Natural killer cell (primary cell): ENCODE measurements around the gene UNC50. TPM values are rescaled to one million over a fixed set of nuclear protein-coding genes. Genes with fewer than 3 reads are reported as not detected.

Experiments used
- ATAC-seq, 3 donors: fragments of 150-1000 bp in 2 of 3; fragments of 200-7000 bp in 1 of 3; cut with Tn5 transposase; 1 replicate in 1 of 3; 2 replicates in 2 of 3; pipeline ENCODE4 v1.10.0; 2021; ENCODE audit warnings: mild to moderate bottlenecking in 2 of 3, moderate library complexity in 2 of 3
- DNase-seq, 2 donors: peaks; one replicate each; pipeline versions ENCODE4 v3.0.0 to v3.0.0-alpha.2; 2013 to 2021; ENCODE audit warnings: mixed read lengths in 1 of 2
- H3K27ac ChIP-seq: one replicate; pipeline ENCODE4 v1.5.1; 2013; ENCODE audit warnings: mild to moderate bottlenecking, low read length
- H3K27me3 ChIP-seq: one replicate; pipeline ENCODE4 v1.6.1; 2013; ENCODE audit warnings: low read length; ENCODE audit not compliant: control insufficient read depth, insufficient read depth
- H3K36me3 ChIP-seq: one replicate; pipeline ENCODE4 v1.6.1; 2013; ENCODE audit warnings: low read length; ENCODE audit not compliant: control insufficient read depth, insufficient read depth
- H3K4me1 ChIP-seq: one replicate; pipeline ENCODE4 v1.6.1; 2013; ENCODE audit warnings: low read length; ENCODE audit not compliant: control insufficient read depth, insufficient read depth
- H3K4me3 ChIP-seq: one replicate; pipeline ENCODE4 v1.5.1; 2013; ENCODE audit warnings: low read length
- H3K9me3 ChIP-seq: one replicate; pipeline ENCODE4 v1.6.1; 2013; ENCODE audit warnings: low read length; ENCODE audit not compliant: control insufficient read depth, insufficient read depth
- H3K27ac Mint-ChIP-seq, 2 donors: one replicate each; pipeline ENCODE4 v1.8.0; 2022; ENCODE audit warnings: mild to moderate bottlenecking in 2 of 2, mixed read lengths in 2 of 2, moderate library complexity in 1 of 2
- H3K27me3 Mint-ChIP-seq, 2 donors: one replicate each; pipeline ENCODE4 v1.8.0; 2022; ENCODE audit warnings: low read depth in 2 of 2, mixed read lengths in 2 of 2
- H3K36me3 Mint-ChIP-seq: one replicate; pipeline ENCODE4 v1.8.0; 2022; ENCODE audit warnings: mixed read lengths
- H3K4me1 Mint-ChIP-seq, 2 donors: one replicate each; pipeline ENCODE4 v1.8.0; 2022; ENCODE audit warnings: mixed read lengths in 2 of 2
- H3K4me3 Mint-ChIP-seq: one replicate; pipeline ENCODE4 v1.8.0; 2022; ENCODE audit warnings: mild to moderate bottlenecking, moderate library complexity, mixed read lengths
- H3K9me3 Mint-ChIP-seq, 2 donors: one replicate each; pipeline ENCODE4 v1.8.0; 2022; ENCODE audit warnings: mixed read lengths in 2 of 2
- WGBS: methylation state at CpG from one replicate; pipeline ENCODE4 v1.1.7; 2013; ENCODE audit warnings: missing lambda C conversion rate; ENCODE audit not compliant: insufficient coverage; 5-methylcytosine and 5-hydroxymethylcytosine counted together
- intact Hi-C: fragments of 100-400 bp; cut with micrococcal nuclease; formaldehyde crosslinking; loops from one replicate; pipeline ENCODE4 v1.14.2; 2022
- total RNA-seq, 4 donors: library from RNA; stranded (reverse); fragments of 120-200 nt in 1 of 4; gene quantifications; one replicate each; pipeline versions ENCODE4 v1.2.3 to v1.2.4, GENCODE V29; 2013 to 2022
- TF ChIP-seq, protein P1 (sequence below): fragments of 200-600 bp; IDR thresholded peaks from one replicate; pipeline ENCODE4 v1.8.0; 2022; ENCODE audit warnings: antibody characterized with exemption

The UNC50 gene
- total RNA-seq, 3 donors from 2014 or later (not counting 1 experiment from before 2014, with no cell fraction given): 30.8 to 40.5 (median 32.1) TPM

DNA sequence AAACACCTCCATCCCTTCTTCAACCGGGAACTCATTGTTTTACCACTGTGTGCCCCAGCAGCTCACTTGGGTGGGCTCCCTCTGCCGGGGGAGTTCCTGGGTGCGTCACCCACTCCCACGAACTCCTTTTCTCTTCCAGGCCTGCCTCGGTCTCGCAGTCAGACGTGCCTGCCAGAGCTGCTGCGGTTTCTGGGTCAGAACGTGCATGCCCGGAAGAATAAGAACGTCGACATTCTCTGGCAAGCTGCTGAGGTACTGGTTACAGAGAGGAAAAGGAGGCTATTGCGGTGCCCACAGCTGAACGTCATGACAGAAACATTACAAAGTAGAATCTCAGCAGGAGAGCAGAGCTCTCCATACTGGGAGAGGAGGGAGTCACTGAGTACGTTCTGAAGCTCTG, 35.7 kb upstream of the UNC50 start:
- TF ChIP-seq, protein P1, sequence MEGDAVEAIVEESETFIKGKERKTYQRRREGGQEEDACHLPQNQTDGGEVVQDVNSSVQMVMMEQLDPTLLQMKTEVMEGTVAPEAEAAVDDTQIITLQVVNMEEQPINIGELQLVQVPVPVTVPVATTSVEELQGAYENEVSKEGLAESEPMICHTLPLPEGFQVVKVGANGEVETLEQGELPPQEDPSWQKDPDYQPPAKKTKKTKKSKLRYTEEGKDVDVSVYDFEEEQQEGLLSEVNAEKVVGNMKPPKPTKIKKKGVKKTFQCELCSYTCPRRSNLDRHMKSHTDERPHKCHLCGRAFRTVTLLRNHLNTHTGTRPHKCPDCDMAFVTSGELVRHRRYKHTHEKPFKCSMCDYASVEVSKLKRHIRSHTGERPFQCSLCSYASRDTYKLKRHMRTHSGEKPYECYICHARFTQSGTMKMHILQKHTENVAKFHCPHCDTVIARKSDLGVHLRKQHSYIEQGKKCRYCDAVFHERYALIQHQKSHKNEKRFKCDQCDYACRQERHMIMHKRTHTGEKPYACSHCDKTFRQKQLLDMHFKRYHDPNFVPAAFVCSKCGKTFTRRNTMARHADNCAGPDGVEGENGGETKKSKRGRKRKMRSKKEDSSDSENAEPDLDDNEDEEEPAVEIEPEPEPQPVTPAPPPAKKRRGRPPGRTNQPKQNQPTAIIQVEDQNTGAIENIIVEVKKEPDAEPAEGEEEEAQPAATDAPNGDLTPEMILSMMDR: no peak
- Mint-ChIP-seq H3K27me3 (no peaks in the 10 kb centered on the region), H3K36me3 (peaks cover 8% of the 10 kb centered on the region), H3K27ac (no peak overlapping the region), H3K4me1 (peaks cover 6 to 11% of the 10 kb centered on the region in 2 donors), H3K9me3 (no peaks in the 10 kb centered on the region), H3K4me3 (no peak overlapping the region)
- intact Hi-C loops: no loop called here
- H3K4me1 ChIP-seq: no peaks in the 10 kb centered on the region
- WGBS: 96% methylated on average over 15 of the region's 15 CpGs
- ATAC-seq: no peak
- no peak overlapping the region for H3K27ac ChIP-seq
- H3K27me3 ChIP-seq: no peaks in the 10 kb centered on the region
- no peak overlapping the region for H3K4me3 ChIP-seq
- no peaks in the 10 kb centered on the region for H3K9me3 ChIP-seq
- DNase-seq: no peak
- H3K36me3 ChIP-seq: peaks cover 96% of the 10 kb centered on the region

DNA sequence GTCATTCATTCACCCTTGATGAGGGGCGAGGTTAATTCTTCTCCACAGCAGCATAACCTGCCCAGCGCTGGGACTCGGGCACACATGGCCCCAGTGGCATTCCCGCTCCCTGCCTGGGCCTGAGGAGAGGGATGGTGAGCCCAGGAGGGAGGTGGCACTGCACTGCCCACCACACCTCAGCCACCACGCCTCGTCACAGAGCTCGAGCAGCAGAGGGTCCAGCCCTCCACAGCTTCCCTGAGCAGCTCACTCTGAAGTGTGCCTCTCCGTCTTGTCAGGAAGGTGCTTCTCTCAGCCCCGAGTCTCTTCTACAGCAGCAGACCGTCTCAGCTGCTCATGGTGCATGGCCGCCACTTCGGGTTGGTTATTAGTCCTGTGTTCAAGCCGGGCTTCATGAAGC, 35.0 kb upstream of the UNC50 start:
- H3K27me3 ChIP-seq: no peaks in the 10 kb centered on the region
- H3K4me3 ChIP-seq: no peak overlapping the region
- Mint-ChIP-seq H3K9me3 (no peaks in the 10 kb centered on the region), H3K4me1 (peaks cover 6 to 11% of the 10 kb centered on the region in 2 donors), H3K27ac (peak overlapping the region in 1 of 2 donors; percentile 23), H3K27me3 (no peaks in the 10 kb centered on the region), H3K36me3 (peaks cover 8% of the 10 kb centered on the region), H3K4me3 (no peak overlapping the region)
- H3K9me3 ChIP-seq: no peaks in the 10 kb centered on the region
- intact Hi-C loops: no loop called here
- no peak for ATAC-seq
- no peak overlapping the region for H3K27ac ChIP-seq
- WGBS: 98% methylated on average over 13 of the region's 13 CpGs
- TF ChIP-seq, protein P1: no peak
- DNase-seq: no peak
- H3K4me1 ChIP-seq: no peaks in the 10 kb centered on the region
- peaks cover 96% of the 10 kb centered on the region for H3K36me3 ChIP-seq

DNA sequence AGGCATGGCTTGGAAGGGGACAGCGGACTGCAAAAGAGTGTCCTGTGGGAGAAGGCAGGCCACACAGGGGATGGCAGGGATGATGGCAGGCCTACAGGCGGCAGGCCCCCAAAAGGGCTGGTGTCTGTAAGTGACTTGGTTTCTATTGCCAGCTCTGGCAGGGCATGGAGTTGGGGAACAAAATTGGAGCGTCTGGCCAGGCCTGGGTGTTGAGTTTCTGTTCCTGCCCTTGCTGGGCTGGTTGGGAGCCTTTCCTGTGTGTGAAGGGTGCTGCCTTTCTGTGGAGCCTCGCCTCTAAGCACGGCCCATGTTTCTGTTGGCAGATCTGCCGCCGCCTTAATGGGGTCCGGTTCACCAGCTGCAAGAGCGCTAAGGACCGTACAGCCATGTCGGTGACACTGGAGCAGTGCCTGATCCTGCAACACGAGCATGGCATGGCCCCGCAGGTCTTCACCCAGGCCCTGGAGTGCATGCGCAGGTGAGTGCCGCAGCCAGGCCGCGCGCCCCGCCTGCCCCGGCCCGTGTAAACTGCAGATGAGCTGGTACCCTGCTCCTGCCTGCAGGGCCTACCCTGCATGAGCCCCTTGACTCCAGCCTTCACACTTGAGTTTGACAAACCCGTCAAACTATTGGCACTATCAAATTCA, 31.6 kb upstream of the UNC50 start:
- DNase-seq (no peak), ATAC-seq (no peak)
- Histone ChIP-seq H3K9me3 (no peaks in the 10 kb centered on the region), H3K4me3 (no peak overlapping the region), H3K36me3 (peaks cover 92% of the 10 kb centered on the region), H3K27ac (no peak overlapping the region), H3K27me3 (no peaks in the 10 kb centered on the region), H3K4me1 (no peaks in the 10 kb centered on the region)
- peak overlapping the region; percentile 38 to 71 for H3K27ac Mint-ChIP-seq
- peaks cover 12% of the 10 kb centered on the region for H3K36me3 Mint-ChIP-seq
- no peaks in the 10 kb centered on the region for H3K27me3 Mint-ChIP-seq
- no peak overlapping the region for H3K4me3 Mint-ChIP-seq
- peaks cover 0 to 6% of the 10 kb centered on the region in 2 donors for H3K4me1 Mint-ChIP-seq
- WGBS: 98% methylated on average over 22 of the region's 22 CpGs
- intact Hi-C loops: no loop called here
- no peaks in the 10 kb centered on the region for H3K9me3 Mint-ChIP-seq
- TF ChIP-seq, protein P1: no peak

GRCh38 chr2:98577313-98577712, 31.1 kb upstream of the UNC50 start:
- Histone ChIP-seq H3K27me3 (no peaks in the 10 kb centered on the region), H3K4me1 (no peaks in the 10 kb centered on the region), H3K4me3 (no peak overlapping the region), H3K9me3 (no peaks in the 10 kb centered on the region), H3K36me3 (peaks cover 93% of the 10 kb centered on the region), H3K27ac (no peak overlapping the region)
- 91% methylated on average over 10 of the region's 10 CpGs for WGBS
- ATAC-seq (no peak), DNase-seq (no peak)
- Mint-ChIP-seq H3K27ac (no peak overlapping the region), H3K4me1 (peaks cover 0 to 6% of the 10 kb centered on the region in 2 donors), H3K9me3 (no peaks in the 10 kb centered on the region), H3K36me3 (peaks cover 17% of the 10 kb centered on the region), H3K27me3 (no peaks in the 10 kb centered on the region), H3K4me3 (no peak overlapping the region)
- intact Hi-C loops: no loop called here
- TF ChIP-seq, protein P1: no peak
